Glutamatergic neuron (in vitro differentiated cells): ENCODE measurements around the gene DNASE2. TPM values are rescaled to one million over a fixed set of nuclear protein-coding genes. Genes with fewer than 3 reads are reported as not detected.

Experiments
- DNase-seq: peaks from one replicate; pipeline ENCODE4 v3.0.0; 2022
- H3K27ac Mint-ChIP-seq: one replicate; pipeline ENCODE4 v1.8.0; 2020; ENCODE audit warnings: mild to moderate bottlenecking, mixed read lengths, inconsistent platforms; ENCODE audit not compliant: unreplicated experiment
- H3K27me3 Mint-ChIP-seq: one replicate; pipeline ENCODE4 v1.8.0; 2020; ENCODE audit warnings: mild to moderate bottlenecking, moderate library complexity, mixed read lengths, inconsistent platforms; ENCODE audit not compliant: unreplicated experiment
- H3K36me3 Mint-ChIP-seq: one replicate; pipeline ENCODE4 v1.8.0; 2020; ENCODE audit warnings: mild to moderate bottlenecking, mixed read lengths, inconsistent platforms; ENCODE audit not compliant: unreplicated experiment
- H3K4me1 Mint-ChIP-seq: one replicate; pipeline ENCODE4 v1.8.0; 2020; ENCODE audit warnings: mild to moderate bottlenecking, low read depth, mixed read lengths, inconsistent platforms; ENCODE audit not compliant: unreplicated experiment
- H3K4me3 Mint-ChIP-seq: one replicate; pipeline ENCODE4 v1.8.0; 2020; ENCODE audit warnings: mild to moderate bottlenecking, mixed read lengths, inconsistent platforms; ENCODE audit not compliant: unreplicated experiment
- H3K9me3 Mint-ChIP-seq: one replicate; pipeline ENCODE4 v1.8.0; 2020; ENCODE audit warnings: mild to moderate bottlenecking, moderate library complexity, mixed read lengths, inconsistent platforms; ENCODE audit not compliant: unreplicated experiment
- total RNA-seq: library from RNA; stranded (reverse); fragmentation: NEBNext Ultra II Directional; extraction: Animal tissue kit (Norgen Biotek cat#: 25700); gene quantifications from one replicate; pipeline ENCODE4 v1.2.1, GENCODE V29; 2021; ENCODE audit not compliant: unreplicated experiment
- TF ChIP-seq, protein P1 (sequence below): fragments of 200-600 bp; sonication (generic); IDR thresholded peaks from one replicate; pipeline ENCODE4 v1.5.0; 2021; ENCODE audit not compliant: partially characterized antibody, unreplicated experiment

Gene DNASE2
- total RNA-seq, 1 donor from 2014 or later: 7.9 TPM

- peaks cover 12% of the 10 kb centered on the region for H3K27me3 Mint-ChIP-seq
- peaks cover 8% of the 10 kb centered on the region for H3K9me3 Mint-ChIP-seq
- TF ChIP-seq, protein P1, sequence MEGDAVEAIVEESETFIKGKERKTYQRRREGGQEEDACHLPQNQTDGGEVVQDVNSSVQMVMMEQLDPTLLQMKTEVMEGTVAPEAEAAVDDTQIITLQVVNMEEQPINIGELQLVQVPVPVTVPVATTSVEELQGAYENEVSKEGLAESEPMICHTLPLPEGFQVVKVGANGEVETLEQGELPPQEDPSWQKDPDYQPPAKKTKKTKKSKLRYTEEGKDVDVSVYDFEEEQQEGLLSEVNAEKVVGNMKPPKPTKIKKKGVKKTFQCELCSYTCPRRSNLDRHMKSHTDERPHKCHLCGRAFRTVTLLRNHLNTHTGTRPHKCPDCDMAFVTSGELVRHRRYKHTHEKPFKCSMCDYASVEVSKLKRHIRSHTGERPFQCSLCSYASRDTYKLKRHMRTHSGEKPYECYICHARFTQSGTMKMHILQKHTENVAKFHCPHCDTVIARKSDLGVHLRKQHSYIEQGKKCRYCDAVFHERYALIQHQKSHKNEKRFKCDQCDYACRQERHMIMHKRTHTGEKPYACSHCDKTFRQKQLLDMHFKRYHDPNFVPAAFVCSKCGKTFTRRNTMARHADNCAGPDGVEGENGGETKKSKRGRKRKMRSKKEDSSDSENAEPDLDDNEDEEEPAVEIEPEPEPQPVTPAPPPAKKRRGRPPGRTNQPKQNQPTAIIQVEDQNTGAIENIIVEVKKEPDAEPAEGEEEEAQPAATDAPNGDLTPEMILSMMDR: no peak
- peaks cover 14% of the 10 kb centered on the region for H3K36me3 Mint-ChIP-seq
- H3K27ac Mint-ChIP-seq: no peak overlapping the region
- no peak overlapping the region for H3K4me3 Mint-ChIP-seq
- peaks cover 2% of the 10 kb centered on the region for H3K4me1 Mint-ChIP-seq
- peak; percentile 59 for DNase-seq
Measured at GRCh38 chr19:12872941-12873890, 8.0 kb downstream of the DNASE2 start.

- TF ChIP-seq, protein P1: no peak
- Mint-ChIP-seq H3K4me3 (peak overlapping the region; percentile 10), H3K9me3 (peaks cover 8% of the 10 kb centered on the region), H3K4me1 (peaks cover 2% of the 10 kb centered on the region), H3K36me3 (peaks cover 14% of the 10 kb centered on the region), H3K27me3 (peaks cover 12% of the 10 kb centered on the region), H3K27ac (peak overlapping the region; percentile 2)
- DNase-seq: no peak
Measured at GRCh38 chr19:12872255-12872654, 9.0 kb downstream of the DNASE2 start.

- peaks cover 14% of the 10 kb centered on the region for H3K36me3 Mint-ChIP-seq
- H3K9me3 Mint-ChIP-seq: peaks cover 12% of the 10 kb centered on the region
- H3K4me3 Mint-ChIP-seq: no peak overlapping the region
- H3K4me1 Mint-ChIP-seq: peaks cover 5% of the 10 kb centered on the region
- TF ChIP-seq, protein P1: no peak
- H3K27me3 Mint-ChIP-seq: peaks cover 12% of the 10 kb centered on the region
- peak overlapping the region; percentile 2 for H3K27ac Mint-ChIP-seq
- DNase-seq: no peak
Measured at GRCh38 chr19:12871681-12872080, 9.6 kb downstream of the DNASE2 start.

- Mint-ChIP-seq H3K9me3 (peaks cover 13% of the 10 kb centered on the region), H3K27ac (no peak overlapping the region), H3K27me3 (peaks cover 19% of the 10 kb centered on the region), H3K4me1 (peaks cover 7% of the 10 kb centered on the region), H3K36me3 (peaks cover 14% of the 10 kb centered on the region), H3K4me3 (no peak overlapping the region)
- TF ChIP-seq, protein P1: no peak
- DNase-seq: no peak
Measured at GRCh38 chr19:12868540-12869112, 12.6 kb downstream of the DNASE2 start.
